ENCODE measurements around the gene RANBP3.
A peak's percentile ranks its signal among the peaks of the same experiment; 100 is the strongest.
"Not testable (repeated sequence)": the region's sequence is repeated elsewhere in the genome, so short reads cannot be mapped to it uniquely, and the experiment has no call there.

The RANBP3 gene

GRCh38 chr19:6006896-6007295 lies 29.0 kb upstream of the RANBP3 start:
- DNase-seq (ENCODE audit: low read depth) = no peak

- DNase-seq (ENCODE audit: low read depth) = not testable (repeated sequence)
Observed at GRCh38 chr19:6006070-6006446, 28.1 kb upstream of the RANBP3 start.

- DNase-seq (ENCODE audit: low read depth) = no peak
Observed at GRCh38 chr19:6005321-6006069, 27.6 kb upstream of the RANBP3 start.

GRCh38 chr19:6003976-6004375 lies 26.0 kb upstream of the RANBP3 start:
- no peak for DNase-seq (ENCODE audit: low read depth)

GRCh38 chr19:6002591-6002990 lies 24.7 kb upstream of the RANBP3 start:
- DNase-seq (ENCODE audit: low read depth) = no peak

- no peak for DNase-seq (ENCODE audit: low read depth)
Observed at GRCh38 chr19:6000228-6000847, 22.4 kb upstream of the RANBP3 start.

GRCh38 chr19:5999693-6000092 lies 21.8 kb upstream of the RANBP3 start:
- no peak for DNase-seq (ENCODE audit: low read depth)

- DNase-seq (ENCODE audit: low read depth) = no peak
Observed at GRCh38 chr19:5997371-5997770, 19.4 kb upstream of the RANBP3 start.

GRCh38 chr19:5996623-5997320 lies 18.8 kb upstream of the RANBP3 start:
- DNase-seq (ENCODE audit: low read depth) = no peak

- DNase-seq (ENCODE audit: low read depth) = no peak
Observed at GRCh38 chr19:5996102-5996501, 18.2 kb upstream of the RANBP3 start.

GRCh38 chr19:5995606-5996005 lies 17.7 kb upstream of the RANBP3 start:
- no peak for DNase-seq (ENCODE audit: low read depth)

- no peak for DNase-seq (ENCODE audit: low read depth)
Observed at GRCh38 chr19:5994405-5995165, 16.6 kb upstream of the RANBP3 start.

- DNase-seq (ENCODE audit: low read depth) = peak; percentile 43
Observed at GRCh38 chr19:5993648-5994358, 15.9 kb upstream of the RANBP3 start.

- DNase-seq (ENCODE audit: low read depth) = no peak
Observed at GRCh38 chr19:5993201-5993600, 15.3 kb upstream of the RANBP3 start.

GRCh38 chr19:5992756-5993155 lies 14.8 kb upstream of the RANBP3 start:
- no peak for DNase-seq (ENCODE audit: low read depth)

GRCh38 chr19:5991244-5991838 lies 13.4 kb upstream of the RANBP3 start:
- DNase-seq (ENCODE audit: low read depth) = no peak

- no peak for DNase-seq (ENCODE audit: low read depth)
Observed at GRCh38 chr19:5990289-5990797, 12.4 kb upstream of the RANBP3 start.

- no peak for DNase-seq (ENCODE audit: low read depth)
Observed at GRCh38 chr19:5989388-5990074, 11.6 kb upstream of the RANBP3 start.

GRCh38 chr19:5988517-5989387 lies 10.8 kb upstream of the RANBP3 start:
- no peak for DNase-seq (ENCODE audit: low read depth)

Measured in fibroblast of gingiva (primary cell).